Ovary (tissue), 9 donors: ENCODE data around the gene ITPRID2. TPM values are rescaled to one million over a fixed set of nuclear protein-coding genes. Genes with fewer than 3 reads are reported as not detected.

Experiments used
- DNase-seq, 5 donors: peaks; one replicate each; pipeline ENCODE4 v3.0.0-alpha.2; 2019 to 2020
- H3K27ac ChIP-seq, 2 donors: fragments of 200-600 bp; one replicate each; pipeline versions ENCODE4 v1.5.1 to v1.8.0; 2019 to 2022
- H3K27me3 ChIP-seq: fragments of 200-600 bp; one replicate; pipeline ENCODE4 v1.8.0; 2022
- H3K36me3 ChIP-seq: fragments of 200-600 bp; sonication (generic); one replicate; pipeline ENCODE4 v1.5.1; 2019
- H3K4me1 ChIP-seq: one replicate; pipeline ENCODE4 v1.8.1; 2013; ENCODE audit warnings: mild to moderate bottlenecking, moderate library complexity; ENCODE audit not compliant: insufficient read depth
- H3K4me3 ChIP-seq: fragments of 200-600 bp; sonication (generic); one replicate; pipeline ENCODE4 v1.5.1; 2017
- H3K9me3 ChIP-seq, 2 donors: fragments of 200-600 bp in 1 of 2; sonication (generic) in 1 of 2; one replicate each; pipeline versions ENCODE4 v1.5.1 to v1.8.1; 2013 to 2019; ENCODE audit warnings: mild to moderate bottlenecking in 1 of 2, moderate library complexity in 1 of 2
- CTCF ChIP-seq, 3 donors: fragments of 450-650 bp in 2 of 3; fragments of 200-600 bp in 1 of 3; IDR thresholded peaks; one replicate each; pipeline versions ENCODE4 v1.5.1 to v1.8.0; 2016 to 2022; ENCODE audit warnings: antibody characterized with exemption in 3 of 3, mild to moderate bottlenecking in 1 of 3
- EP300 ChIP-seq: sonication (generic); formaldehyde crosslinking; IDR thresholded peaks from one replicate; pipeline ENCODE4 v1.6.1; 2017; ENCODE audit warnings: antibody characterized with exemption
- POLR2A ChIP-seq: fragments of 450-650 bp; IDR thresholded peaks from one replicate; pipeline ENCODE4 v1.6.1; 2017; ENCODE audit warnings: antibody characterized with exemption, mild to moderate bottlenecking, moderate library complexity
- WGBS, 3 donors: extraction: QIAGEN DNeasy Blood & Tissue Kit in 1 of 3; methylation state at CpG; one replicate each; pipeline versions ENCODE4 v1.1.5 to v1.1.7; 2013 to 2017; 5-methylcytosine and 5-hydroxymethylcytosine counted together
- intact Hi-C, 4 donors: fragments of 100-400 bp; cut with DNase I; formaldehyde crosslinking; loops; one replicate each; pipeline versions ENCODE4 v1.11.0 to v1.15.1; 2022 to 2023
- polyA plus RNA-seq, 2 donors: library from polyadenylated mRNA; stranded (reverse); fragments of 200-250 nt in 1 of 2; fragments of 350-450 nt in 1 of 2; fragmentation: Illumina TruSeq in 1 of 2; extraction: RNeasy Lipid Tissue Mini Kit (QIAGEN cat#74804) in 1 of 2; gene quantifications; one replicate each; pipeline ENCODE4 v1.2.3, GENCODE V29; 2013 to 2014
- total RNA-seq, 7 donors: library from RNA; depleted of rRNA in 2 of 7; stranded (reverse); fragments of >200 nt in 2 of 7; fragmentation: NEBNext Ultra II Directional in 3 of 7; extraction: Animal tissue kit (Norgen Biotek cat#: 25700) in 3 of 7; gene quantifications; one replicate each; pipeline versions ENCODE4 v1.1.0 to v1.2.4, GENCODE V29; 2016 to 2023
- donor health status: DM: no; HTN: no; CAD: no; lungs with moderate emphysema.
- donor health status: DM: no; HTN: no; CAD: no.
- donor health status: Bipolar disorder and iron deficiency.
- donor health status: DM: yes; HTN: yes; CAD: no.
- donor health status: DM: no; HTN: no; CAD: no.
- donor health status: DM: yes; HTN: yes; CAD: no.

ITPRID2 gene
- total and polyA plus RNA-seq, 9 donors: 25.2 to 66.2 (median 48.6) TPM

DNA sequence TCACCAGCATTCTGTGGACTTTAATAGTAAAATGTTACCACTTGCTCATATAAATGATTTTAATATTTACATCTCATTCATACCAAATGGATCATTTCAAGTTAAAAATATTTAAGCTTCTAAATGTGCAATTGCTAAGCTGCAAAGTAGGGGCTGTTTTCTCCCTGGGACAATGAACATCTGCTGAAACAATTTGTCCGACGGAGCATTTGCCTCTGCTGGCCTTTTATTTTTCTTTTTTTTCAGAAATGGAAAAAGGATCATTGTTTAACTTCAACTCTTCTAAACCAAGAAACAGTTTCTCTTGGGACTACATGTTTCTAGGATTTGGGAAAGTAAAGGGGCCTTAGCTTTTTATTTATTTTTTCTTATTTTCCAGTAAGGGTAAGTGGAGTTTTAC, 43.8 kb upstream of the ITPRID2 start:
- no peak for DNase-seq
- WGBS, 3 donors: 10 to 25% (median 18%) methylated on average over 2 of the region's 2 CpGs
- Histone ChIP-seq H3K4me1 (no peaks in the 10 kb centered on the region), H3K36me3 (no peaks in the 10 kb centered on the region), H3K9me3 (no peaks in the 10 kb centered on the region), H3K4me3 (no peak overlapping the region), H3K27me3 (no peaks in the 10 kb centered on the region), H3K27ac (no peak overlapping the region)
- TF ChIP-seq POLR2A: no peak
- TF ChIP-seq CTCF (IDR thresholded peaks at IDR 0.05): no peak
- TF ChIP-seq EP300: no peak
- intact Hi-C loops: no loop called here

DNA sequence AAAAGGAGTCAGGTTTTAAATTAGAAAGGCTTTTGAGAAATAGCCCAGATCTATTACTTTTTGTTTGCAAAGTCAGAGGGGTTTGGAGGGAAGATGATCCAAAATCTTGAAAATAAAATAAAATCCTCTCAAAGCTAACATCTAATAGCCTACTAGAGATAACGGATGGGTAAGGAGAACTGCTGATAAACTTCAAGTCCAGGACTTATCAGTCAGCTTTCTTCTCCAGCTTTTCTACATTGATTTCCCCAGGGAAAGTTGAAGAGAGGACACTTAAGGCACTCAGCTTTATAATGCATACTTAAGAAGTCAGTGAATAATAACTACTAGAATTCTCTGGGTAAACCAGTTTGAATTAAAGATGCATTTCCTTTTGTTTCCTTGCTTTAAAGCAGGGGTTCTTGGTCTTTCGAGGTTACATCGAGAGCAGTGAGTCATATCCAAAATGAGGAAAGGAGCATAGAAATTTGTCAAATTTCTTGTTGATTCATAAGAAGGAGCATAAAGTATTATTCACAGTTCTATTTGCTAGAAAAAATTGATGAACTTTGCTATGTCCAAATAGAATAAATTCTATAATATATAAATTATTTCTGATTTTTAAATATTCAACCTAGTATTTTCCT, 43.2 kb upstream of the ITPRID2 start:
- WGBS, 3 donors: 52 to 63% (median 60%) methylated on average over 3 of the region's 3 CpGs
- no peak overlapping the region for H3K4me3 ChIP-seq
- H3K27me3 ChIP-seq: no peaks in the 10 kb centered on the region
- no peaks in the 10 kb centered on the region for H3K4me1 ChIP-seq
- H3K9me3 ChIP-seq: no peaks in the 10 kb centered on the region
- intact Hi-C loops: no loop called here
- TF ChIP-seq CTCF (IDR thresholded peaks at IDR 0.05): no peak
- TF ChIP-seq EP300: no peak
- TF ChIP-seq POLR2A: no peak
- no peak overlapping the region for H3K27ac ChIP-seq
- DNase-seq: no peak
- H3K36me3 ChIP-seq: no peaks in the 10 kb centered on the region

DNA sequence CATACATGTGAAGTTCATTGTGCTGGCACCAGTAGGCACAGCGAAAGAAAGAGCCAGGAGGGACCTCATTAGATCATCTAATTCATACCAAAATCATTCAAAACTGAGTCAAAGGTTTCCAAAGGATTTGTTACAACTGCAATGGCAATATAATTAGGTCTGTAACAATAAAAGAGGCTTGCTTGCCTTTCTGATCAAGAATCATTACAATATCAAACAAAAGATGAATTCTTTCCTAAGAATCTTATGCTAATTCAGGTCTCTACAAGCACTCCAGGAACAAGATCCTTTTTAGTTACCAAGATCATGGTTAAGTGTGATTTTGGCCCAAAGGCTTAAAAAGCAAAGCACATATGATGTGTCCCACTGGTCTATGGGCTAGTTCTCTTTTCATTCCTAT, 41.9 kb upstream of the ITPRID2 start:
- 97 to 99% (median 98%) methylated on average over 1 of the region's 1 CpG for WGBS, 3 donors
- no peak for TF ChIP-seq EP300
- TF ChIP-seq POLR2A: no peak
- no peak for TF ChIP-seq CTCF (IDR thresholded peaks at IDR 0.05)
- H3K27ac ChIP-seq: no peak overlapping the region
- no peaks in the 10 kb centered on the region for H3K36me3 ChIP-seq
- no peaks in the 10 kb centered on the region for H3K9me3 ChIP-seq
- intact Hi-C loops: no loop called here
- H3K4me1 ChIP-seq: no peaks in the 10 kb centered on the region
- no peak overlapping the region for H3K4me3 ChIP-seq
- no peaks in the 10 kb centered on the region for H3K27me3 ChIP-seq
- no peak for DNase-seq

DNA sequence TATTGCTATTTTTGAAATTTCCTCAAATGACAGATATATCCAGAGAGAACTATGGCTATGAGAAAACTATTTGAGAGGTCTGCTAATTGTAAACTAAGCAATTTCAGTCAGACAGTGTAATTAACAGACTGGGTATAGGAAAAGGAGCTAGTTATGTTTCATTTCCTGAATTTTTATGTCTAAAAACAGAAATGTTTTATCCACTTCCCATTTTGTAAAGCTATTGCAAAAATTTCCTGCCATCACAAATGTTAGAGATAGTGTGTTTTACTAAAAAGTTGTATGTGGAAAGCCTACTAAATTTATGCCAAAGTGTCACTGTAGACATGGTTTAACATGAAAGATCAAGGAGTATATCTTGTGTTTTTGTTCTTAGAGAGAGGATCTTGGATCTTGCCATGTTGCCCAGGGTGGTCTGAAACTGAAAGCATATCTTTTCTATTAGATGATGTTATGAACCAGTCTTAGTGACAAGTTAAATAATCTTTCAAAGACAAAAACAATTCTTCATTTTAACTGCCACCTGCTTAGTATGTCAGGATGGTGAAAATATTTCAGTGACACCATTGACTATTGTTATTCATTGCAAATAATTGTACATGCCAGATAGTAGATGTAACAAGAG, 40.5 kb upstream of the ITPRID2 start:
- no peak for DNase-seq
- Histone ChIP-seq H3K9me3 (no peaks in the 10 kb centered on the region), H3K4me1 (no peaks in the 10 kb centered on the region), H3K36me3 (no peaks in the 10 kb centered on the region), H3K27me3 (no peaks in the 10 kb centered on the region), H3K27ac (no peak overlapping the region), H3K4me3 (no peak overlapping the region)
- intact Hi-C loops: no loop called here
- TF ChIP-seq CTCF (IDR thresholded peaks at IDR 0.05) (no peak), EP300 (no peak), POLR2A (no peak)
